SK-N-MC (cell line): ENCODE results near the gene KRT76.

Experiments used
- DNase-seq: peaks from one replicate; pipeline ENCODE4 v3.0.0-alpha.2; 2011; ENCODE audit warnings: low read depth, low spot score
- H3K27ac ChIP-seq: fragments of 200-600 bp; sonication (generic); 2 replicates; pipeline ENCODE4 v1.5.1; 2016; ENCODE audit warnings: mixed run types
- H3K36me3 ChIP-seq: fragments of 200-600 bp; sonication (generic); 2 replicates; pipeline ENCODE4 v1.6.1; 2017; ENCODE audit warnings: antibody characterized with exemption, low read length, mixed read lengths; ENCODE audit not compliant: insufficient read depth
- H3K4me3 ChIP-seq: fragments of 200-600 bp; sonication (generic); 2 replicates; pipeline ENCODE4 v1.5.1; 2016
- H3K9ac ChIP-seq: fragments of 200-600 bp; sonication (generic); 2 replicates; pipeline ENCODE4 v1.8.0; 2017; ENCODE audit warnings: mixed run types, mixed read lengths; ENCODE audit not compliant: insufficient read length
- H3K9me3 ChIP-seq: fragments of 200-600 bp; sonication (generic); 2 replicates; pipeline ENCODE4 v1.6.1; 2017; ENCODE audit warnings: low read depth, mild to moderate bottlenecking, antibody characterized with exemption, low read length, moderate library complexity, mixed read lengths
- EZH2 ChIP-seq: fragments of 200-600 bp; sonication (generic); IDR thresholded peaks from one replicate; pipeline ENCODE4 v1.6.1; 2017; ENCODE audit warnings: antibody characterized with exemption
- FOXP2 ChIP-seq: optimal IDR thresholded peaks from 2 replicates; pipeline ENCODE3; 2011; ENCODE audit warnings: mild to moderate bottlenecking, moderate library complexity; ENCODE audit not compliant: insufficient read depth; ENCODE audit errors: extremely low read length, control extremely low read depth
- POLR2AphosphoS5 ChIP-seq: IDR thresholded peaks from 2 replicates; pipeline ENCODE4 v1.6.1; 2012; ENCODE audit warnings: mild to moderate bottlenecking, low read depth, low read length, borderline replicate concordance

KRT76 gene

DNA sequence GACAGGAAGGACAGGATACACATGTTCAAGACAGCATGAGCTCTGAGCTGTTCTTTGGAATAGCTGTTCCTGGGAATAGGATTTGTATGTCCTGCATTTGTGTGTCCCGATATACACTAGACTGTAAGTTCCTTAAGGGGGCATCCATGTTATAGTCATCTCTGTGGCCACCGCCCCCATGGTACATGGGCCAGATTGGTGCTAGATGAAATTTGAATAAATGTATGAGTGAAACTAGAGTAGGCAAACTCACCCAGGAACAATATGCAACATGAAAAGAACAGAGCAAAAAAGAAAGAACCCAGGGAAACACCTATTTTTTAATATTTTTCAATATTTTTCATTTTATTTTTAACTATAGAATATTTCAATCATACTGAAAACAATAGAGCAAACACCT, 48.8 kb downstream of the KRT76 start:
- Histone ChIP-seq H3K36me3 (no peaks in the 10 kb centered on the region), H3K27ac (no peak overlapping the region), H3K9me3 (no peaks in the 10 kb centered on the region), H3K4me3 (no peak overlapping the region), H3K9ac (no peak overlapping the region)
- DNase-seq: no peak
- TF ChIP-seq FOXP2: no peak
- TF ChIP-seq EZH2: no peak
- no peak for TF ChIP-seq POLR2AphosphoS5

DNA sequence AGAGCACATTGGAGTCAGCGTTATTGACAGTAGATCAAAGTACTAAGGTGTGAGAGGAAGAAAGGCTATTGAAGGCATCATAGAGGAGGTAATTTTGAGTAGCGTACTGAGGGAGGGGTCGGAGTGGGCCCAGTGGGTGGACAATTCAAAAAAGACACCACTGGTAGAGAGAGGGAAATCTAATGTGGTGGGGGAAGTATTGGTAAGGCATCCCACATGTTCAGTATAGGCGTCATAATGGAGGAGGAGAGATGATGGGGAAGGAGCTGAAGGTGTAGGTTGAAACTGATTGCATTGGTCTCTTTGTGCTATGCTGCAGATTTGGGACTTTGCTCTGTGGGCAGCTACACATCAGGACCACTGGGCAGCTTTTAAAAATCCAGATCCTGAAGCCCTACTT, 50.1 kb downstream of the KRT76 start:
- Histone ChIP-seq H3K9ac (no peak overlapping the region), H3K9me3 (no peaks in the 10 kb centered on the region), H3K27ac (no peak overlapping the region), H3K36me3 (no peaks in the 10 kb centered on the region), H3K4me3 (no peak overlapping the region)
- TF ChIP-seq FOXP2 (no peak), EZH2 (no peak), POLR2AphosphoS5 (no peak)
- DNase-seq: no peak

- H3K36me3 ChIP-seq: no peaks in the 10 kb centered on the region
- DNase-seq: no peak
- TF ChIP-seq FOXP2: no peak
- no peak for TF ChIP-seq EZH2
- no peak for TF ChIP-seq POLR2AphosphoS5
- no peaks in the 10 kb centered on the region for H3K9me3 ChIP-seq
- no peak overlapping the region for H3K27ac ChIP-seq
- no peak overlapping the region for H3K4me3 ChIP-seq
- no peak overlapping the region for H3K9ac ChIP-seq
Measured at GRCh38 chr12:52726451-52726850, 50.7 kb downstream of the KRT76 start.

- no peaks in the 10 kb centered on the region for H3K36me3 ChIP-seq
- H3K9me3 ChIP-seq: no peaks in the 10 kb centered on the region
- no peak overlapping the region for H3K9ac ChIP-seq
- H3K4me3 ChIP-seq: no peak overlapping the region
- H3K27ac ChIP-seq: no peak overlapping the region
- no peak for TF ChIP-seq EZH2
- TF ChIP-seq FOXP2: no peak
- TF ChIP-seq POLR2AphosphoS5: no peak
- DNase-seq: no peak
Measured at GRCh38 chr12:52724384-52724783, 52.8 kb downstream of the KRT76 start.

GRCh38 chr12:52722680-52723079, 54.5 kb downstream of the KRT76 start:
- H3K36me3 ChIP-seq: no peaks in the 10 kb centered on the region
- DNase-seq: no peak
- no peak overlapping the region for H3K9ac ChIP-seq
- H3K4me3 ChIP-seq: no peak overlapping the region
- no peaks in the 10 kb centered on the region for H3K9me3 ChIP-seq
- H3K27ac ChIP-seq: no peak overlapping the region
- TF ChIP-seq POLR2AphosphoS5 (no peak), FOXP2 (no peak), EZH2 (no peak)

- H3K27ac ChIP-seq: no peak overlapping the region
- no peak overlapping the region for H3K4me3 ChIP-seq
- no peaks in the 10 kb centered on the region for H3K9me3 ChIP-seq
- H3K36me3 ChIP-seq: no peaks in the 10 kb centered on the region
- no peak overlapping the region for H3K9ac ChIP-seq
- no peak for DNase-seq
- TF ChIP-seq POLR2AphosphoS5 (no peak), FOXP2 (no peak), EZH2 (no peak)
Measured at GRCh38 chr12:52721838-52722470, 55.2 kb downstream of the KRT76 start.

GRCh38 chr12:52720365-52720886, 56.7 kb downstream of the KRT76 start:
- TF ChIP-seq FOXP2 (no peak), POLR2AphosphoS5 (no peak), EZH2 (no peak)
- no peak for DNase-seq
- no peaks in the 10 kb centered on the region for H3K36me3 ChIP-seq
- H3K27ac ChIP-seq: no peak overlapping the region
- H3K9me3 ChIP-seq: no peaks in the 10 kb centered on the region
- H3K9ac ChIP-seq: no peak overlapping the region
- no peak overlapping the region for H3K4me3 ChIP-seq
